OCI-LY3 (cell line): ENCODE measurements around the gene DNAJB11.
"Not testable (repeated sequence)": the region's sequence is repeated elsewhere in the genome, so short reads cannot be mapped to it uniquely, and the experiment has no call there.

Experiments used
- H2AFZ ChIP-seq: fragments of 200-600, 300-600 bp; shearing (Covaris generic); 2 replicates; pipeline ENCODE4 v1.6.0; 2014; ENCODE audit warnings: antibody characterized with exemption, low read depth, low read length
- H3K27ac ChIP-seq: fragments of 200-600, 300-600 bp; sonication (generic); 2 replicates; pipeline ENCODE4 v1.5.1; 2014; ENCODE audit warnings: mild to moderate bottlenecking, low read length, moderate library complexity, mixed read lengths
- H3K27me3 ChIP-seq: fragments of 200-600, 300-600 bp; sonication (generic); 2 replicates; pipeline ENCODE4 v1.6.1; 2014; ENCODE audit warnings: low read depth, low read length, mixed read lengths
- H3K36me3 ChIP-seq: fragments of 200-600, 300-600 bp; sonication (generic); replicated peaks from 2 replicates; pipeline ENCODE3; 2014; ENCODE audit warnings: low read depth, low read length, mixed read lengths
- H3K4me1 ChIP-seq: fragments of 300-600, 200-600 bp; sonication (generic); 2 replicates; pipeline ENCODE4 v1.6.1; 2014; ENCODE audit warnings: low read length, mixed read lengths
- H3K4me2 ChIP-seq: fragments of 200-600, 300-600 bp; sonication (generic); 2 replicates; pipeline ENCODE4 v1.6.1; 2014; ENCODE audit warnings: low read length, mixed read lengths
- H3K4me3 ChIP-seq: fragments of 300-600, 200-600 bp; sonication (generic); 2 replicates; pipeline ENCODE4 v1.5.1; 2014; ENCODE audit warnings: antibody characterized with exemption, mild to moderate bottlenecking, low read length, moderate library complexity
- H3K79me2 ChIP-seq: fragments of 300-600, 200-600 bp; shearing (Covaris generic); 2 replicates; pipeline ENCODE4 v1.6.1; 2014; ENCODE audit warnings: mild to moderate bottlenecking, low read length, mixed read lengths
- H3K9ac ChIP-seq: fragments of 300-600, 200-600 bp; shearing (Covaris generic); 2 replicates; pipeline ENCODE4 v1.6.0; 2014; ENCODE audit warnings: mild to moderate bottlenecking, low read length, moderate library complexity
- H3K9me3 ChIP-seq: fragments of 200-600, 300-600 bp; shearing (Covaris generic); 2 replicates; pipeline ENCODE4 v1.6.1; 2014; ENCODE audit warnings: low read length, mixed read lengths; ENCODE audit not compliant: insufficient read depth
- H4K20me1 ChIP-seq: fragments of 200-600, 300-600 bp; sonication (generic); 2 replicates; pipeline ENCODE4 v1.6.1; 2016; ENCODE audit warnings: low read length, mixed read lengths; ENCODE audit not compliant: insufficient read depth
- CTCF ChIP-seq: fragments of 200-600, 300-600 bp; sonication (generic); IDR thresholded peaks from 2 replicates; pipeline ENCODE4 v1.5.1; 2014; ENCODE audit warnings: antibody characterized with exemption, low read length, low read depth
- EZH2phosphoT487 ChIP-seq: fragments of 200-600 bp; shearing (Covaris generic); IDR thresholded peaks from 2 replicates; pipeline ENCODE4 v1.6.1; 2018; ENCODE audit warnings: antibody characterized with exemption, mixed run types, low read depth

Gene DNAJB11

DNA sequence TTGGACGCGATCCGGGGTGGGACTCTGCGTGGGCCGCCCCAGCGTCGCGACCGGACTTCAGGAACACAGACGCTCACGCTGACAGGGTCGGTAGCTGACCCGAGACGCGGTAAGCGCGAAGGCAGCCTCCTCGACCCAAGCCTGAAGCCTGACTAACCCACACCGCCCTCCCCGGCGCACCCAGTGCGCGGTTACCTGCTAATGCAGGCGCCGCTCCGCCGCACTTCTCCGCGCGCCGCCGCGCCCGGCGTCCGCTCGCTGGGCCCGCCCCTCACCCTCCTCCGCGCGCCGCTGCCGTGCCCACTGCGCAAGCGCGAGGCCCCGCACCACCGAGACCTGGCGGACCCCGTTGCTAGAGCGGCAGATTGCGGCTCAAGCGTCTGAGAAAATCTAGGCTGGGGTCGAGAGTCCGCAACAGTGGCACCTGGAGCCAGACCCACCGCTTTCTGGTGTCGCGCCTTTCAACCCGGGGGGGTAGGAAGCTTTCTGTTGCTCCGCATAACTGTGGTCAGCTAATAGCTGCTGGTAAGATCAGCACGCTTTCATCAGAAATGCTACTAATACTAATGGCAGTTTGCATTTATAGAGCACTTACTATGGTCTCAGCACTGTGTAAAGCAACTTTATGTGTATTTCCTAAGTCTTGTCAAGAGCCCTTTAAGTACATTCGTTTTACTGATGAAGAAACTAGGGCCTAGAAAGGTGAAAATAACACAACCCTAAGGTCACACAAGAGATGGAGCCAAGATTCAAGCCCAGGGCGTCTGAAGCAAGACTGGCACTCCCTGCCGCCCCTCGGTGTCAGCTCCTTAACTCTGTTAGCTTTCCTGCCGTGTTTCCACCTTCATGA is 3.2 kb upstream of the DNAJB11 start, which contains the start of gene TBCCD1:
TBCCD1 (minus strand) TSS at position 268 of the 850 bp plus-strand sequence. CDS start 3,010 bp downstream, outside the sequence.
- H3K4me3 ChIP-seq, result peak within 1 kb of the TSS; percentile 92
- peak within 1 kb of the TSS; percentile 60 for H3K27ac ChIP-seq
- H3K79me2 ChIP-seq, result peaks cover 50% of the 10 kb centered on the region
- peak within 1 kb of the TSS; percentile 97 for H2AFZ ChIP-seq
- no peaks in the 10 kb centered on the region for H4K20me1 ChIP-seq
- no peak for TF ChIP-seq EZH2phosphoT487
- TF ChIP-seq CTCF, result no peak
- peaks cover 9% of the 10 kb centered on the region for H3K36me3 ChIP-seq
- no peaks in the 10 kb centered on the region for H3K9me3 ChIP-seq
- H3K4me1 ChIP-seq, result peaks cover 19% of the 10 kb centered on the region
- H3K27me3 ChIP-seq, result no peaks in the 10 kb centered on the region
- H3K4me2 ChIP-seq, result peak within 1 kb of the TSS; percentile 88
- peak within 1 kb of the TSS; percentile 89 for H3K9ac ChIP-seq

DNA sequence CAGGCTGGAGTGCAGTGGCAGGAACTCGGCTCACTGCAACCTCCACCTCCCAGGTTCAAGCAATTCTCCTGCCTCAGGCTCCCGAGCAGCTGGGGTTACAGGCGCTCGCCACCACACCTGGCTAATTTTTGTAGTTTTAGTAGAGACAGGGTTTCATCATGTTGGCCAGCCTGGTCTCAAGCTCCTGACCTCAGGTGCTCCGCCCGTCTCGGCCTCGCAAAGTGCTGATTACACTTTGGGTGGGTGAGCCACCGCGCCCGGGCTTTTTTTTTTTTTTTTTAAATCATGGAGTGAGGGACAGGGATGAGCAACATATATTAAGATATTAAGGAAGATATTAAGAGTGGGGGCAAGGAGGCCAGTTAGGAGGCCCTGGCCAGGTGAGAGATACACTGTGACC is 1.2 kb upstream of the DNAJB11 start:
- H4K20me1 ChIP-seq, H3K27me3 ChIP-seq, H3K27ac ChIP-seq, H3K9me3 ChIP-seq, H2AFZ ChIP-seq: not testable (repeated sequence)
- H3K79me2 ChIP-seq, result peaks cover 59% of the 10 kb centered on the region
- peaks cover 19% of the 10 kb centered on the region for H3K4me1 ChIP-seq
- H3K9ac ChIP-seq, result peak overlapping the region; percentile 93
- H3K4me2 ChIP-seq, result peak overlapping the region; percentile 90
- H3K4me3 ChIP-seq, result peak overlapping the region; percentile 97
- peaks cover 16% of the 10 kb centered on the region for H3K36me3 ChIP-seq

DNA sequence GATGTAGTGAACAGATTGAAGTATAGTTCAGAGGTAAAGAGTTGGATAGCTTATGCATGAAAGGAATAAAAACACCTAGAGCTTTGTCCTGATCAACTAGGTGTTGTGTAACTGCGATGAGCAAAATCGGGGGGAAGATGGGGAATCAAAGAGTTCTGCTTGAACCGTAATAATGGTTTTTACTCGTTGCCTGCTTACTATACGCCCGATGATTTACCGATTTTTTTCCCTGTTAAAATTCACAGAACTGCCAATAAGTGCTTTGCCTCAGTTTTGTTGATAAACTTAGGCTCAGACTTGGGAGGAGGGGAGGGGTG is 783 bp upstream of the DNAJB11 start:
- no peaks in the 10 kb centered on the region for H4K20me1 ChIP-seq
- peaks cover 18% of the 10 kb centered on the region for H3K36me3 ChIP-seq
- peaks cover 19% of the 10 kb centered on the region for H3K4me1 ChIP-seq
- H3K4me2 ChIP-seq, result peak overlapping the region; percentile 90
- peak overlapping the region; percentile 76; the same call in 1 of the 2 replicates for H2AFZ ChIP-seq
- H3K27me3 ChIP-seq, result no peaks in the 10 kb centered on the region
- TF ChIP-seq EZH2phosphoT487 (no peak), CTCF (no peak)
- H3K4me3 ChIP-seq, result peak overlapping the region; percentile 97
- no peaks in the 10 kb centered on the region for H3K9me3 ChIP-seq
- peak overlapping the region; percentile 93 for H3K9ac ChIP-seq
- peaks cover 59% of the 10 kb centered on the region for H3K79me2 ChIP-seq
- H3K27ac ChIP-seq, result peak overlapping the region; percentile 53

- Histone ChIP-seq H3K4me1 (peaks cover 18% of the 10 kb centered on the region), H3K4me3 (peak overlapping the region; percentile 83), H3K9ac (peak overlapping the region; percentile 69), H3K36me3 (peaks cover 25% of the 10 kb centered on the region), H3K27ac (peak overlapping the region; percentile 28), H3K27me3 (no peaks in the 10 kb centered on the region), H3K4me2 (peak overlapping the region; percentile 95), H2AFZ (peak overlapping the region; percentile 21; the same call in 1 of the 2 replicates), H3K9me3 (no peaks in the 10 kb centered on the region), H3K79me2 (peaks cover 57% of the 10 kb centered on the region), H4K20me1 (no peaks in the 10 kb centered on the region)
- no peak for TF ChIP-seq CTCF
- no peak for TF ChIP-seq EZH2phosphoT487
Measured at GRCh38 chr3:186570941-186571643, 572 bp downstream of the DNAJB11 start.
